Measurements from ENCODE around the gene PPID.
"Not testable (repeated sequence)": the region's sequence is repeated elsewhere in the genome, so short reads cannot be mapped to it uniquely, and the experiment has no call there.

The PPID gene

DNA sequence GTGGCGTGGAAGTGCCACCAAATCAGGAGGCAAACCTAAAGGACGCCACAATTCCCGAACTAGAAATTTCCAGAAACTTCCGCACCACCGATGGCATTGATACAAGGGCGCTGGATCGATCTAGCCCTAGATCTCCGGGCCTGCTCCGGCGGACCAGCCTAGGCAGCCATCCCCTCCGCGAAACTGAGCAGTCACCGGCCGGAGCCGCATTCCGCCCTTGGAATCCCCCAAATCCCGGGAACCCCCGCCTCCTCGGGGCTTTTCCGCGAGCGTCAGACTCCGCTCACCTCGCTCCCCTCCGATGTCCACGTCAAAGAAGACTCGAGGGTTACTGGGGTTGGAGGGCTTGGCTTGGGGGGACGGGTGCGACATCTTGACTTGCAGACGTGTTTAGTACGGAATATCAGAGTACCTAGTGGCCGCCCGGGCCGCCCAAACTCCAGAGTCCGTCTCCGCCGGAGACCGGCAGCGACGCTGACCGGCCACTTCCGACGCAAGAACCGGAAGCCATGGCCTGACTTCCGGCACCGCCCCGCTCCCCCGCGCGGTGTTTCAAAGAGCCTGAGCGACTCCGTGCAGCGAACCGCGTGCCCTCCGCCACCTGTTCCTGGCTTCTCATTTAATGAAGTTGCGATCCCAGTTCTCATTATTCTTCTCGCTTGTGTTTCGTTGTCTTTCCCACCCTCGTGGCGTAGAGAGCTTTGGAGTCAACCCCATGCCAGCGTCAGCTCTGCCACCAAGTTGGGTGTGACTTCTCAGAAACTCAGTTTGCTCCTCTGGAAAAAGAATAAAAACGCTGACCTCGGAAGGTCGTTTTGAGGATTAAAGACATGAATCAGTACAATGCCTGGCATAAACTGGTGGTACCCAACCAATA, at the start of gene PPID:
TSS of gene PPID (minus strand) at position 480 of the 877 bp plus-strand sequence. CDS start at position 372, 108 bp downstream.
- in situ Hi-C loops (cut with HindIII; ENCODE audit: low sequenced_read_pairs): loop anchor here (5.0 to 25.0 kb wide), 2 partner anchors 94 to 464 kb away; no protein-coding TSS in a partner anchor

DNA sequence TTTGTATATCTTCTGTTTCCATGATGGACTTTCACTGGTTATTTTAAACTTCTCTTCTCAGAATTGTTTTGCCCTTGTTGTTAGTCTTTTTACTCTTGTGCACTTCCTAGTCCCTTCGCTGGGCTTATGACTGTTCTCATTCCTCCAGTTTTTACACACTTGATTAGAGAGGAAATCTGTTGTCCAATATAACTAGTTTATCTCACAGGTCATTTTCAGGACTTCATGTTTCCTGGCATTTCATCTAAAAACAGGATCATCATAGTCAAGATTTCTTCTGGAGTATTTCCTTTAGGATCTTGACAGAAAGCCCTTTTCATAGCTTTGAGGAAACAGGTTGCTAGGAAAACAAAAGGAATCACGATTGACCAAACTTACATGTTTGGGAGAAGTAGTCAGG, 48.6 kb upstream of the PPID start:
- in situ Hi-C loops (cut with HindIII; ENCODE audit: low sequenced_read_pairs): no loop called here

- in situ Hi-C loops (cut with HindIII; ENCODE audit: low sequenced_read_pairs): no loop called here
Measured at GRCh38 chr4:158770671-158771070, 47.5 kb upstream of the PPID start.

DNA sequence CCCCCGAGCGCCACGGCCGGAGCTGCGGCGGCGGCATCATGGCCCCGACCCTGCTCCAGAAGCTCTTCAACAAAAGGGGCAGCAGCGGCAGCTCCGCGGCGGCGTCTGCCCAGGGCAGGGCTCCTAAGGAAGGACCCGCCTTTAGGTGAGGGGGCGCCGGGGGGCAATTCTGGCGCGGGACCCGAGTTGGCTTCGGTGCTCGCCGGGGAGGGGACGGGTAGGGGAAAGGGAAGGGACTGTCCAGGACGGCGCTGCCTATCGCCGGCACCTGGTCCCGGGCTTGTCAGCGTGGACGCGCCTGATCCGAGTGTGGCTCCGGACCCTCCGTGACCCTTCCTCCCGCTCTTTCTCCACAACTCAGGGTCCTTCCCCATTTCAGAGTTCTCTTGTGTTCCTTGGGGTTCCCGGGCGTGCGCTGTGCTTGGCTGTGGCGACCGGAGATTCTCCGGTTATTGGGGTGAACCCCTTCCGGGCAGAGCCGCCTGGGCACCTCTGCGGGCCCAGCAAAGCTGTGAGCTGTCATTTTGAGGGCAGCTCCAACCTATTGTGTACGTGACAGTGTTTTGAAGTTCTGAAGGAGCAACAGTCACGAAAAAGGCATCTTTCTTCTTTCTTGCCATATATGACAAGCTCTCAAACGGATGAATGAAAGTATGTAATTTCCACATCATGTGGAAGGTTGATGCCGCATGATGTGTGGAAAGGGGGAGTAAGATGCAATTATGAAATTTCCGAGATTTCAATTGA, 46.2 kb upstream of the PPID start:
- in situ Hi-C loops (cut with HindIII; ENCODE audit: low sequenced_read_pairs): no loop called here

GRCh38 chr4:158768555-158769174, 45.5 kb upstream of the PPID start, which contains the start of gene FNIP2:
FNIP2 (plus strand) TSS chr4:158769026; CDS start chr4:158769213, 187 bp downstream.
- in situ Hi-C loops (cut with HindIII; ENCODE audit: low sequenced_read_pairs): no loop called here

GRCh38 chr4:158767451-158767850, 44.3 kb upstream of the PPID start:
- in situ Hi-C loops (cut with HindIII; ENCODE audit: low sequenced_read_pairs): no loop called here

DNA sequence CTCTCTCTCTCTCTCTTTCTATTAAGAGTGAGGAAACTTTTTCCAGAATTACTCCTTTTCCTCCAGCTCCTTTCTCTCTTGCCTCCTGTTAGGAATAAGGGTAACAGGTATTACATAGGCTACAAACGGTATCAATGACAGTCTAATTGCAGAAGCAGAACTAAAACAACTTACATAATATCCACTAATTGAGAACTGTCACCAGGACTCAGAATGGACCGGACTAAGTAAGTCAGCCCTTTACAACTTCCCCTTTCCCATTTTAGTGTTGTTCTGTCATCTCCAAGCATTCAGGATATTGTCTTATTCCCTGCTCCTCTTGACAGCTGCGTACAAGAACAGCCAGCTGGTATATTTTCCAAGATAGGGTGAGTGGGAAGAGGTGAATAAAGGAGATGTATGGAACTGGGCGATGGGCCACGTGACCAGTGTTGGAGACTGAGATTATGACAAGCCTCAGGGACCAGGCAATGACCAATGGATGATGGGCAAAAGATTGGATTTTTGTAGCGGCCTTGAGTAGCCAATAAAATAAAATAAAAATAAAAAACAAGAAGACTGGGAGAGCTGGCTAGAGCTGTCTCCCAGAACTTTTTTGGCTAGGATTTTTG, 43.3 kb upstream of the PPID start:
- in situ Hi-C loops (cut with HindIII; ENCODE audit: low sequenced_read_pairs): no loop called here

GRCh38 chr4:158763462-158763861, 40.3 kb upstream of the PPID start:
- in situ Hi-C loops (cut with HindIII; ENCODE audit: low sequenced_read_pairs): no loop called here

DNA sequence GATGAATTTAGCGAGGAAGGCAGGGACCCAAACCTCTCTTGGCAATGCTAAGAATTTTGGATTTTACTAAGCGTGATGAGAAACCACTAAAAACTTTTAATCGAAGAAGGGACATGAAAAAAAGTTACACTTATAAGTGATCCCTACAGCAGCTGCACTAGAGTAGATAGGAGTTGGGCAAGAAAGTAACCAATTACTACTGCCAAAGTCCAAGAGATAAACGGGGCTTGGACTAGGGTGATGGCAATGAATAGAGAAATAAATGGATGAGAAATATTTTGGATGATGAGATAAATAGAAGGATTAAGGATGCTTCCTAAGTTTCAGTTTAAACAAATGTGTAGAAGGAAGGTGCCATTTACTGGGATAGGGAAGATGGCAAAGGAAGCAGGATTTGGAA, 39.4 kb upstream of the PPID start:
- in situ Hi-C loops (cut with HindIII; ENCODE audit: low sequenced_read_pairs): no loop called here

DNA sequence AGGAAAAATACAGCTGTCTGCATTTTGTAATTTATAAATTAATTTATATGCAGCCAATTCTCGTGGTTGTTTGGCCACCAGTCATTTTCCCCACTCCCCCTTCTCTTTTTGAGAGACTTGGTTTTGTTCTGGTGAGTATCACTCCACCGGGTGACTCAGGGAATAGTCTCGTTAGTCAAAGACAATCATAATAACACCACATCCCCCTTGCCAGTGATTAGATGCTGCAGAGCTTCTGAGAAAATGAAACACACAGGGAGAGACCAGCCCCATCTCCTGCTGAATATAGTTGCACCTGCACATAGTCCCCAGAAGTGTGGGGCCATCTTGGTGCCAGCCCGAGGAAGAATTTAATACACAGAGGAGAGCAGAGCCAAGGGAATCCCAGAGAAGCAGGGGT, 37.7 kb upstream of the PPID start:
- in situ Hi-C loops (cut with HindIII; ENCODE audit: low sequenced_read_pairs): no loop called here

GRCh38 chr4:158759539-158759938, 36.3 kb upstream of the PPID start:
- in situ Hi-C loops (cut with HindIII; ENCODE audit: low sequenced_read_pairs): not testable (repeated sequence)

DNA sequence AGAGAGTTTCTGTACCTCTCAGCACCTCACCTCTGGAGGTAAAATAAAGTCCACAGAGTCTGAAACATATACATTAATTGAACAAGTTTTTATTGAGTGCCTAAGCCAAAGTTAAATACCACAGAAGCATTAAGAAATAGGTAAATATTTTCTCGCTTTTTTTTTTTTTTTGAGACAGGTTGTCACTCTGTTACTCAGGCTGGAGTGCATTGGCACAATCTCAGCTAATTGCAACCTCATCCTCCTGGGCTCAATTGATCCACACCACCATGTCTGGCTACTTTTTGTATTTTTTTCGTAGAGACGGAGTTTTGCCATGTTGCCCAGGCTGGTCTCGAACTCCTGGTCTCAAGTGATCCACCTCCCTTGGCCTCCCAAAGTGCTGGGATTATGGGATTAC, 35.5 kb upstream of the PPID start:
- in situ Hi-C loops (cut with HindIII; ENCODE audit: low sequenced_read_pairs): no loop called here

DNA sequence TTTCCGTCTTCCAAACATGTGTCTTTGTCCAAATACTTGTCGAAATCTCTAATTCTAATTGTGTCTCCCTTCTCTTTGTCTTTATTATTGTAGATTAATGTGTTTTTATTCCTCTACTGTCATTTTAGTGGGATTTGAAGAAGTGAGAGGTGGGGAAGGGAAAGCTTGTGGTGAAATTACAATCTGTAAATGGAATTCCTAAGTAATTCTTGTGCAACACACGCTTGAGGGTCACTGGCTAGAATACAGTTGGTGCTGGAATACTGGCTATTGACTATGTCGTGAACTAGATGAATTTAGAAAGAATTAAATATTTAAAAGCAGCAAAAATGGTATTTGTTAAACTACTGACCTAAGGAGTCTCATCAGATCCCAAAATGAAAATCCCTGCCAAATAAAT, 34.9 kb upstream of the PPID start:
- in situ Hi-C loops (cut with HindIII; ENCODE audit: low sequenced_read_pairs): no loop called here

- in situ Hi-C loops (cut with HindIII; ENCODE audit: low sequenced_read_pairs): no loop called here
Measured at GRCh38 chr4:158756588-158756987, 33.4 kb upstream of the PPID start.

DNA sequence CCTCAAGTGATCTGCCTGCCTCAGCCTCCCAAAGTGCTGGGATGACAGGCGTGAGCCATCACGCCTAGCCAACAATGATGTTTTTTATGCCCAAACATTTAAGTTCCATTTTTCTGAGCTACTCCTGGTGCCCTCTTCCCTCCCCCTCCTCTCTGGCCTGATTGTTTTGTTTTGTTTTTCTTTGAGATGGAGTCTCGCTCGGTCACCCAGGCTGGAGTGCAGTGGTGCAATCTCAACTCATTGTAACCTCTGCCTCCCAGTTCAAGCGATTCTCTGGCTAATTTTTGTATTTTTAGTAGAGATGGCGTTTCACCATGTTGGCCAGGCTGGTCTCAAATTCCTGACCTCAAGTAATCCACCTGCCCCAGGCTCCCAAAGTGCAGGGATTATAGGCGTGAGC, 32.6 kb upstream of the PPID start:
- in situ Hi-C loops (cut with HindIII; ENCODE audit: low sequenced_read_pairs): not testable (repeated sequence)

GRCh38 chr4:158754385-158755180, 31.4 kb upstream of the PPID start:
- in situ Hi-C loops (cut with HindIII; ENCODE audit: low sequenced_read_pairs): loop anchor here (5.0 kb wide), 1 partner anchor 38 kb away; no protein-coding TSS in a partner anchor

GRCh38 chr4:158750379-158750778, 27.2 kb upstream of the PPID start:
- in situ Hi-C loops (cut with HindIII; ENCODE audit: low sequenced_read_pairs): loop anchor here (5.0 kb wide), 1 partner anchor 42 kb away; no protein-coding TSS in a partner anchor

DNA sequence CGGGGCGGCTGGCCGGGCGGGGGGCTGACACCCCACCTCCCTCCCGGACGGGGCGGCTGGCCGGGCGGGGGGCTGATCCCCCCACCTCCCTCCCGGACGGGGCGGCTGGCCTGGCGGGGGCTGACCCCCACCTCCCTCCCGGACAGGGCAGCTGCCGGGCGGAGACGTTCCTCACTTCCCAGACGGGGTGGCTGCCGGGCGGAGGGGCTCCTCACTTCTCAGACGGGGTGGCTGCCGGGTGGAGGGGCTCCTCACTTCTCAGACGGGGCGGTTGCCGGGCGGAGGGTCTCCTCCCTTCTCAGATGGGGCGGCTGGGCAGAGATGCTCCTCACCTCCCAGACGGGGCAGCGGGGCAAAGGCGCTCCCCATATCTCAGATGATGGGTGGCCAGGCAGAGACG, 23.3 kb upstream of the PPID start:
- in situ Hi-C loops (cut with HindIII; ENCODE audit: low sequenced_read_pairs): not testable (repeated sequence)

DNA sequence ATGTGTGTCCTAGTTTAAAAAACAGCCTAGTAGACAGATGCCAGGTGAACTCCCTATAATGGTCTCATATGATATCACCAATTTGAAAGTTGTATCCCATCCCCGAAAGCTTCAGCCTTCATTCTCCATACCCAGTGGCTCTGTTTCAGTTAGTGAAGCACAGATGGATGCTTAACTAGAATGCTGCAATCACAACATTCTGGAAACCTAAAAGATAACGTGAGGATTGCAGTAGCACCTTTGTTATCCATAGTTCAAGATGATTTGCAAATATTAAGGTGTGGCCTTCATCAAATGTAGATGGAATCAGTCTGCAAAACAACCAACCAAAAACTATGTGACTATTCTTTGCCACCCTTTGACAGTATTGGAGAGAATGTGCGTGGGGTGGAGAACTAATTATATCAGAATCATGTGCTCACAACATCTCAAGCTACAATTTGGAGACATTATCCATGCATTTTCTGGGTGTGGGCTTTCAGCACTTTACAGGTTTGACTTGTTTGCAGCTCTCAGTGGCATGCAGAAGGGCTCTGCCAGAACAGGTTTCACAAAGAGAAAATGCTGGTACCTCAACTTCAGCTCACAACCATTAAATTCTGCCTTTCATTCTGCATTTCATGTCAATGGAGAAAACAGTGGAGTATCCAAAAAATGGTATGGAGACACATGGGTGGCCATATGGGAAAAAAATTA, 18.3 kb upstream of the PPID start:
- in situ Hi-C loops (cut with HindIII; ENCODE audit: low sequenced_read_pairs): no loop called here

Data from endothelial cell of hepatic sinusoid (primary cell).